Immature natural killer cell (primary cell): ENCODE results near the gene ADCY5. TPM values are rescaled to one million over a fixed set of nuclear protein-coding genes. Genes with fewer than 3 reads are reported as not detected.

Experiments used
- DNase-seq, 3 donors: peaks; one replicate each; pipeline ENCODE4 v3.0.0; 2022; ENCODE audit warnings: mixed read lengths in 1 of 3
- H3K27ac Mint-ChIP-seq, 6 donors: one replicate each; pipeline ENCODE4 v1.8.0; 2020; ENCODE audit warnings: mixed read lengths in 6 of 6, mild to moderate bottlenecking in 5 of 6, inconsistent platforms in 4 of 6, moderate library complexity in 3 of 6
- H3K27me3 Mint-ChIP-seq, 3 donors: one replicate each; pipeline ENCODE4 v1.8.0; 2020 to 2021; ENCODE audit warnings: low read depth in 3 of 3, mild to moderate bottlenecking in 3 of 3, mixed read lengths in 3 of 3, moderate library complexity in 3 of 3, inconsistent platforms in 1 of 3
- H3K36me3 Mint-ChIP-seq, 3 donors: one replicate each; pipeline ENCODE4 v1.8.0; 2020; ENCODE audit warnings: mixed read lengths in 3 of 3, inconsistent platforms in 2 of 3, mild to moderate bottlenecking in 2 of 3
- H3K4me1 Mint-ChIP-seq, 2 donors: one replicate each; pipeline ENCODE4 v1.8.0; 2020; ENCODE audit warnings: inconsistent platforms in 2 of 2, mild to moderate bottlenecking in 2 of 2, mixed read lengths in 2 of 2, moderate library complexity in 1 of 2
- H3K4me3 Mint-ChIP-seq, 5 donors: one replicate each; pipeline ENCODE4 v1.8.0; 2020; ENCODE audit warnings: mild to moderate bottlenecking in 5 of 5, mixed read lengths in 5 of 5, inconsistent platforms in 3 of 5, moderate library complexity in 3 of 5
- H3K9me3 Mint-ChIP-seq, 6 donors: one replicate each; pipeline ENCODE4 v1.8.0; 2020; ENCODE audit warnings: mild to moderate bottlenecking in 6 of 6, mixed read lengths in 6 of 6, inconsistent platforms in 4 of 6, moderate library complexity in 3 of 6
- polyA plus RNA-seq, 3 donors: library from polyadenylated mRNA; unstranded; fragments of 300-500 nt; fragmentation: Illumina TruSeq; gene quantifications; one replicate each; pipeline ENCODE4 v1.2.3, GENCODE V29; 2021

ADCY5 gene
- polyA plus RNA-seq, 3 donors from 2014 or later, result 0.03 TPM; not detected in 2

GRCh38 chr3:123388811-123389627, 59.9 kb downstream of the ADCY5 start:
- Mint-ChIP-seq H3K36me3 (no peaks in the 10 kb centered on the region), H3K9me3 (no peaks in the 10 kb centered on the region), H3K27me3 (peaks cover 3 to 6% (median 5%) of the 10 kb centered on the region in 3 donors), H3K4me3 (no peak overlapping the region), H3K4me1 (no peaks in the 10 kb centered on the region), H3K27ac (no peak overlapping the region)
- DNase-seq, result no peak

- no peaks in the 10 kb centered on the region for H3K9me3 Mint-ChIP-seq
- H3K4me1 Mint-ChIP-seq, result no peaks in the 10 kb centered on the region
- no peak for DNase-seq
- peaks cover 3 to 7% (median 5%) of the 10 kb centered on the region in 3 donors for H3K27me3 Mint-ChIP-seq
- no peak overlapping the region for H3K27ac Mint-ChIP-seq
- H3K36me3 Mint-ChIP-seq, result no peaks in the 10 kb centered on the region
- H3K4me3 Mint-ChIP-seq, result no peak overlapping the region
Observed at GRCh38 chr3:123388042-123388441, 60.8 kb downstream of the ADCY5 start.

GRCh38 chr3:123387532-123387931, 61.4 kb downstream of the ADCY5 start:
- H3K27ac Mint-ChIP-seq, result no peak overlapping the region
- H3K4me3 Mint-ChIP-seq, result no peak overlapping the region
- no peak for DNase-seq
- no peaks in the 10 kb centered on the region for H3K36me3 Mint-ChIP-seq
- no peaks in the 10 kb centered on the region for H3K9me3 Mint-ChIP-seq
- peaks cover 3 to 7% (median 5%) of the 10 kb centered on the region in 3 donors for H3K27me3 Mint-ChIP-seq
- H3K4me1 Mint-ChIP-seq, result no peaks in the 10 kb centered on the region

GRCh38 chr3:123386477-123387040, 62.3 kb downstream of the ADCY5 start:
- Mint-ChIP-seq H3K27me3 (peaks cover 3 to 7% (median 5%) of the 10 kb centered on the region in 3 donors), H3K4me3 (no peak overlapping the region), H3K36me3 (no peaks in the 10 kb centered on the region), H3K4me1 (no peaks in the 10 kb centered on the region), H3K27ac (no peak overlapping the region), H3K9me3 (no peaks in the 10 kb centered on the region)
- DNase-seq, result no peak

GRCh38 chr3:123385981-123386380, 62.9 kb downstream of the ADCY5 start:
- DNase-seq, result no peak
- peaks cover 3 to 9% (median 5%) of the 10 kb centered on the region in 3 donors for H3K27me3 Mint-ChIP-seq
- no peaks in the 10 kb centered on the region for H3K9me3 Mint-ChIP-seq
- H3K4me3 Mint-ChIP-seq, result no peak overlapping the region
- H3K27ac Mint-ChIP-seq, result no peak overlapping the region
- no peaks in the 10 kb centered on the region for H3K4me1 Mint-ChIP-seq
- no peaks in the 10 kb centered on the region for H3K36me3 Mint-ChIP-seq

- Mint-ChIP-seq H3K4me3 (no peak overlapping the region), H3K27ac (no peak overlapping the region), H3K4me1 (no peaks in the 10 kb centered on the region), H3K36me3 (no peaks in the 10 kb centered on the region), H3K27me3 (peaks cover 3 to 9% (median 5%) of the 10 kb centered on the region in 3 donors), H3K9me3 (no peaks in the 10 kb centered on the region)
- DNase-seq, result no peak
Observed at GRCh38 chr3:123385499-123385898, 63.4 kb downstream of the ADCY5 start.

GRCh38 chr3:123385001-123385401, 63.9 kb downstream of the ADCY5 start:
- H3K9me3 Mint-ChIP-seq, result no peaks in the 10 kb centered on the region
- DNase-seq, result no peak
- H3K4me3 Mint-ChIP-seq, result no peak overlapping the region
- no peak overlapping the region for H3K27ac Mint-ChIP-seq
- H3K36me3 Mint-ChIP-seq, result no peaks in the 10 kb centered on the region
- H3K4me1 Mint-ChIP-seq, result no peaks in the 10 kb centered on the region
- peaks cover 3 to 9% (median 5%) of the 10 kb centered on the region in 3 donors for H3K27me3 Mint-ChIP-seq

GRCh38 chr3:123384256-123384655, 64.6 kb downstream of the ADCY5 start:
- Mint-ChIP-seq H3K27me3 (peaks cover under 1 to 9% (median 3%) of the 10 kb centered on the region in 3 donors), H3K27ac (no peak overlapping the region)
- DNase-seq, result no peak

GRCh38 chr3:123383091-123384053, 65.5 kb downstream of the ADCY5 start:
- Mint-ChIP-seq H3K36me3 (no peaks in the 10 kb centered on the region), H3K9me3 (no peaks in the 10 kb centered on the region), H3K4me3 (no peak overlapping the region), H3K27me3 (peaks cover 0 to 8% (median 3%) of the 10 kb centered on the region in 3 donors), H3K4me1 (no peaks in the 10 kb centered on the region), H3K27ac (peak overlapping the region in 1 of 6 donors; percentile 65)
- DNase-seq, result no peak

More at GRCh38 chr3:123384256-123384655, 64.6 kb downstream of the ADCY5 start:
- H3K9me3 Mint-ChIP-seq, result no peaks in the 10 kb centered on the region
- H3K36me3 Mint-ChIP-seq, result no peaks in the 10 kb centered on the region
- H3K4me1 Mint-ChIP-seq, result no peaks in the 10 kb centered on the region
- H3K4me3 Mint-ChIP-seq, result no peak overlapping the region

- H3K4me1 Mint-ChIP-seq, result no peaks in the 10 kb centered on the region
- DNase-seq, result no peak
- no peak overlapping the region for H3K27ac Mint-ChIP-seq
- H3K4me3 Mint-ChIP-seq, result no peak overlapping the region
- H3K36me3 Mint-ChIP-seq, result no peaks in the 10 kb centered on the region
- H3K9me3 Mint-ChIP-seq, result no peaks in the 10 kb centered on the region
- H3K27me3 Mint-ChIP-seq, result peaks cover 0 to 4% (median 2%) of the 10 kb centered on the region in 3 donors
Observed at GRCh38 chr3:123380261-123380660, 68.6 kb downstream of the ADCY5 start.

- Mint-ChIP-seq H3K27me3 (peaks cover 0 to 4% (median 2%) of the 10 kb centered on the region in 3 donors), H3K4me3 (no peak overlapping the region), H3K36me3 (no peaks in the 10 kb centered on the region), H3K4me1 (no peaks in the 10 kb centered on the region), H3K27ac (no peak overlapping the region), H3K9me3 (no peaks in the 10 kb centered on the region)
- DNase-seq, result no peak
Observed at GRCh38 chr3:123379041-123379830, 69.7 kb downstream of the ADCY5 start.

- H3K9me3 Mint-ChIP-seq, result no peaks in the 10 kb centered on the region
- no peaks in the 10 kb centered on the region for H3K36me3 Mint-ChIP-seq
- peaks cover 0 to 4% (median 2%) of the 10 kb centered on the region in 3 donors for H3K27me3 Mint-ChIP-seq
- DNase-seq, result no peak
- no peak overlapping the region for H3K4me3 Mint-ChIP-seq
- H3K27ac Mint-ChIP-seq, result no peak overlapping the region
- H3K4me1 Mint-ChIP-seq, result no peaks in the 10 kb centered on the region
Observed at GRCh38 chr3:123378409-123378915, 70.4 kb downstream of the ADCY5 start.

- no peak for DNase-seq
- Mint-ChIP-seq H3K4me3 (no peak overlapping the region), H3K4me1 (no peaks in the 10 kb centered on the region), H3K9me3 (no peaks in the 10 kb centered on the region), H3K27ac (no peak overlapping the region), H3K27me3 (peaks cover 0 to 2% (median 2%) of the 10 kb centered on the region in 3 donors), H3K36me3 (no peaks in the 10 kb centered on the region)
Observed at GRCh38 chr3:123377243-123377740, 71.6 kb downstream of the ADCY5 start.
